ENCODE measurements around the gene ZBTB20. TPM values are rescaled to one million over a fixed set of nuclear protein-coding genes. Genes with fewer than 3 reads are reported as not detected.

ZBTB20 gene
- polyA plus RNA-seq, 1 donor from 2014 or later, result 4.8 TPM

DNA sequence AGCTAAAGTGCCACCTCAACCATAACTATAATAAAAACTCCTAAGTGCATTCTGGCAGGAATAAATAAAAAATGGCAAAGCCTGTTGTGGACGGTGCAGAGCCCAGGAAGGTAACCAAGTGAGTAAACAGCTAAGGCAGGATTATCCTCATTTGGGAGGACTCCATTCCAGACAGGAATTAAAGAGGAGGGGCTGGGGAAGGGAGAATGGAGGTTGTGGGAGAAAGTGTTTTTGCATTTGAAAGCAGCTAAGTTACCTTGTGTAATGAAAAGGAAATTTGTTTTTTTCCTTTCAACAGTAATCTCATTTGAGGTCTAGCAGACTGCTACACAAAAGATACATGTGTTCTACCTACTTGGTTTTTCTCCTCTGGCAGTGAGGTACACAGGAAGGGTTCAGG lies 604.7 kb downstream of the ZBTB20 start:
- H3K4me2 ChIP-seq (ENCODE audit: low read length), result no peak overlapping the region

DNA sequence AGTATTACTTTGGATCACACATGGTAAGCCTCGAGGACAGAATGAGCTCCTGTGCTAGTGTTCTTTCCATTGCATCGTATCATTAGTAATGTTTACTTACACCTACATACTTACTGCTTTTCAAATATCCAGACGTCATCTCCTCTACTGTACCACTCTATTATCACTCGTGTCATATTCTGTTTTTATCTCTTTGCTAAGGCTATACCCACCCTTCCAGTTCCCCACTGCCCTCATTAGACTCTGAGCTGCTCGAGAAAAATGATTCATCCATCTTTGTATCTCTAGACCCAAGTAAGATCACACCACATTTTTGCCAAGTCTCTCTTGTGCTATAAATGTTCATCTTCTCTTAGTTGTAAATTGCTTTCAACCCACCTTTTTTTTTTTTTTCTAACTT lies 607.6 kb downstream of the ZBTB20 start:
- no peak overlapping the region for H3K9ac ChIP-seq (ENCODE audit: low read length)
- no peak overlapping the region for H3K27ac ChIP-seq (ENCODE audit: low read length)
- no peaks in the 10 kb centered on the region for H3K9me3 ChIP-seq (ENCODE audit: low read length)
- H3F3A ChIP-seq (ENCODE audit: insufficient read depth, low read length, poor library complexity, severe bottlenecking), result no peaks in the 10 kb centered on the region
- H4K20me1 ChIP-seq (ENCODE audit: insufficient read depth), result no peaks in the 10 kb centered on the region
- H3K4me2 ChIP-seq (ENCODE audit: low read length), result no peak overlapping the region
- no peak overlapping the region for H3K4me3 ChIP-seq (ENCODE audit: low read length)
- no peaks in the 10 kb centered on the region for H3K36me3 ChIP-seq (ENCODE audit: insufficient read depth, low read length)
- H3K27me3 ChIP-seq (ENCODE audit: insufficient read depth, low read depth, low read length), result no peaks in the 10 kb centered on the region
- no peaks in the 10 kb centered on the region for H3K79me2 ChIP-seq (replicated peaks; ENCODE audit: insufficient read depth, low read length)
- no peaks in the 10 kb centered on the region for H3K9me2 ChIP-seq (ENCODE audit: insufficient read depth, low read length)
- H2AFZ ChIP-seq (ENCODE audit: low read depth, low read length), result no peak overlapping the region
- TF ChIP-seq RAD21 (conservative IDR thresholded peaks at IDR 0.05) (no peak), POLR2AphosphoS5 (IDR thresholded peaks at IDR 0.05) (no peak), SMC3 (conservative IDR thresholded peaks at IDR 0.05; ENCODE audit: poor library complexity) (no peak), TAF1 (IDR thresholded peaks at IDR 0.05; ENCODE audit: low read depth) (no peak), EP300 (conservative IDR thresholded peaks at IDR 0.05; ENCODE audit: poor library complexity, severe bottlenecking) (no peak), EZH2 (IDR thresholded peaks at IDR 0.05; ENCODE audit: borderline replicate concordance, insufficient read depth, low read length, poor library complexity, severe bottlenecking) (no peak), MXI1 (conservative IDR thresholded peaks at IDR 0.05; ENCODE audit: poor library complexity, severe bottlenecking) (no peak)
- TF ChIP-seq, protein P1, sequence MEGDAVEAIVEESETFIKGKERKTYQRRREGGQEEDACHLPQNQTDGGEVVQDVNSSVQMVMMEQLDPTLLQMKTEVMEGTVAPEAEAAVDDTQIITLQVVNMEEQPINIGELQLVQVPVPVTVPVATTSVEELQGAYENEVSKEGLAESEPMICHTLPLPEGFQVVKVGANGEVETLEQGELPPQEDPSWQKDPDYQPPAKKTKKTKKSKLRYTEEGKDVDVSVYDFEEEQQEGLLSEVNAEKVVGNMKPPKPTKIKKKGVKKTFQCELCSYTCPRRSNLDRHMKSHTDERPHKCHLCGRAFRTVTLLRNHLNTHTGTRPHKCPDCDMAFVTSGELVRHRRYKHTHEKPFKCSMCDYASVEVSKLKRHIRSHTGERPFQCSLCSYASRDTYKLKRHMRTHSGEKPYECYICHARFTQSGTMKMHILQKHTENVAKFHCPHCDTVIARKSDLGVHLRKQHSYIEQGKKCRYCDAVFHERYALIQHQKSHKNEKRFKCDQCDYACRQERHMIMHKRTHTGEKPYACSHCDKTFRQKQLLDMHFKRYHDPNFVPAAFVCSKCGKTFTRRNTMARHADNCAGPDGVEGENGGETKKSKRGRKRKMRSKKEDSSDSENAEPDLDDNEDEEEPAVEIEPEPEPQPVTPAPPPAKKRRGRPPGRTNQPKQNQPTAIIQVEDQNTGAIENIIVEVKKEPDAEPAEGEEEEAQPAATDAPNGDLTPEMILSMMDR (IDR thresholded peaks at IDR 0.05; ENCODE audit: poor library complexity, severe bottlenecking), result no peak
- TF ChIP-seq, protein P2, sequence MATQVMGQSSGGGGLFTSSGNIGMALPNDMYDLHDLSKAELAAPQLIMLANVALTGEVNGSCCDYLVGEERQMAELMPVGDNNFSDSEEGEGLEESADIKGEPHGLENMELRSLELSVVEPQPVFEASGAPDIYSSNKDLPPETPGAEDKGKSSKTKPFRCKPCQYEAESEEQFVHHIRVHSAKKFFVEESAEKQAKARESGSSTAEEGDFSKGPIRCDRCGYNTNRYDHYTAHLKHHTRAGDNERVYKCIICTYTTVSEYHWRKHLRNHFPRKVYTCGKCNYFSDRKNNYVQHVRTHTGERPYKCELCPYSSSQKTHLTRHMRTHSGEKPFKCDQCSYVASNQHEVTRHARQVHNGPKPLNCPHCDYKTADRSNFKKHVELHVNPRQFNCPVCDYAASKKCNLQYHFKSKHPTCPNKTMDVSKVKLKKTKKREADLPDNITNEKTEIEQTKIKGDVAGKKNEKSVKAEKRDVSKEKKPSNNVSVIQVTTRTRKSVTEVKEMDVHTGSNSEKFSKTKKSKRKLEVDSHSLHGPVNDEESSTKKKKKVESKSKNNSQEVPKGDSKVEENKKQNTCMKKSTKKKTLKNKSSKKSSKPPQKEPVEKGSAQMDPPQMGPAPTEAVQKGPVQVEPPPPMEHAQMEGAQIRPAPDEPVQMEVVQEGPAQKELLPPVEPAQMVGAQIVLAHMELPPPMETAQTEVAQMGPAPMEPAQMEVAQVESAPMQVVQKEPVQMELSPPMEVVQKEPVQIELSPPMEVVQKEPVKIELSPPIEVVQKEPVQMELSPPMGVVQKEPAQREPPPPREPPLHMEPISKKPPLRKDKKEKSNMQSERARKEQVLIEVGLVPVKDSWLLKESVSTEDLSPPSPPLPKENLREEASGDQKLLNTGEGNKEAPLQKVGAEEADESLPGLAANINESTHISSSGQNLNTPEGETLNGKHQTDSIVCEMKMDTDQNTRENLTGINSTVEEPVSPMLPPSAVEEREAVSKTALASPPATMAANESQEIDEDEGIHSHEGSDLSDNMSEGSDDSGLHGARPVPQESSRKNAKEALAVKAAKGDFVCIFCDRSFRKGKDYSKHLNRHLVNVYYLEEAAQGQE (IDR thresholded peaks at IDR 0.05; ENCODE audit: borderline replicate concordance), result no peak

More for the DNA sequence above, 604.7 kb downstream of the ZBTB20 start:
- no peaks in the 10 kb centered on the region for H4K20me1 ChIP-seq (ENCODE audit: insufficient read depth)
- no peaks in the 10 kb centered on the region for H3K9me2 ChIP-seq (ENCODE audit: insufficient read depth, low read length)
- H3K9ac ChIP-seq (ENCODE audit: low read length), result no peak overlapping the region
- no peaks in the 10 kb centered on the region for H3K79me2 ChIP-seq (replicated peaks; ENCODE audit: insufficient read depth, low read length)
- no peak overlapping the region for H3K4me3 ChIP-seq (ENCODE audit: low read length)
- H3F3A ChIP-seq (ENCODE audit: insufficient read depth, low read length, poor library complexity, severe bottlenecking), result no peaks in the 10 kb centered on the region
- H3K36me3 ChIP-seq (ENCODE audit: insufficient read depth, low read length), result no peaks in the 10 kb centered on the region
- no peak overlapping the region for H3K27ac ChIP-seq (ENCODE audit: low read length)
- TF ChIP-seq EP300 (conservative IDR thresholded peaks at IDR 0.05; ENCODE audit: poor library complexity, severe bottlenecking) (no peak), SMC3 (conservative IDR thresholded peaks at IDR 0.05; ENCODE audit: poor library complexity) (no peak), MXI1 (conservative IDR thresholded peaks at IDR 0.05; ENCODE audit: poor library complexity, severe bottlenecking) (no peak), TAF1 (IDR thresholded peaks at IDR 0.05; ENCODE audit: low read depth) (no peak), POLR2AphosphoS5 (IDR thresholded peaks at IDR 0.05) (no peak), RAD21 (conservative IDR thresholded peaks at IDR 0.05) (no peak), EZH2 (IDR thresholded peaks at IDR 0.05; ENCODE audit: borderline replicate concordance, insufficient read depth, low read length, poor library complexity, severe bottlenecking) (no peak)
- TF ChIP-seq, protein P2 (IDR thresholded peaks at IDR 0.05; ENCODE audit: borderline replicate concordance), result no peak
- TF ChIP-seq, protein P1 (IDR thresholded peaks at IDR 0.05; ENCODE audit: poor library complexity, severe bottlenecking), result no peak
- H3K27me3 ChIP-seq (ENCODE audit: insufficient read depth, low read depth, low read length), result no peaks in the 10 kb centered on the region
- H3K9me3 ChIP-seq (ENCODE audit: low read length), result no peaks in the 10 kb centered on the region
- H2AFZ ChIP-seq (ENCODE audit: low read depth, low read length), result no peak overlapping the region

All from neural cell (in vitro differentiated cells).